Lower leg skin (tissue), 3 donors: ENCODE measurements around the gene KRTAP10-3.

Experiments
- CTCF ChIP-seq, 3 donors: fragments of 450-650 bp; IDR thresholded peaks; one replicate each; pipeline ENCODE4 v1.5.1; 2016; ENCODE audit warnings: antibody characterized with exemption in 3 of 3, mild to moderate bottlenecking in 3 of 3, moderate library complexity in 2 of 3
- POLR2A ChIP-seq, 2 donors: fragments of 450-650 bp; IDR thresholded peaks; one replicate each; pipeline ENCODE4 v1.6.1; 2016 to 2017; ENCODE audit warnings: antibody characterized with exemption in 2 of 2, mild to moderate bottlenecking in 1 of 2, moderate library complexity in 1 of 2

- TF ChIP-seq POLR2A (IDR thresholded peaks at IDR 0.05) (no peak), CTCF (IDR thresholded peaks at IDR 0.05) (no peak)
These were observed 43.0 kb downstream of the KRTAP10-3 start for GRCh38 chr21:44515359-44516165.
